AG09309 (cell line): ENCODE results near the gene MED13.

ENCODE experiments used
- DNase-seq: peaks from one replicate; pipeline ENCODE4 v3.0.0-alpha.2; 2010; ENCODE audit warnings: low read depth
- H3K4me3 ChIP-seq: 2 replicates; pipeline ENCODE4 v1.5.1; 2011; ENCODE audit warnings: mild to moderate bottlenecking, low read depth, low read length, moderate library complexity; ENCODE audit not compliant: control insufficient read depth
- CTCF ChIP-seq: IDR thresholded peaks from 2 replicates; pipeline ENCODE4 v1.5.1; 2011; ENCODE audit warnings: mild to moderate bottlenecking, low read depth, low read length, inconsistent platforms; ENCODE audit not compliant: insufficient read depth, control insufficient read depth; ENCODE audit errors: missing control alignments

MED13 gene

GRCh38 chr17:62067165-62068145, 2.4 kb upstream of the MED13 start:
- H3K4me3 ChIP-seq: no peak overlapping the region
- no peak for DNase-seq
- no peak for TF ChIP-seq CTCF

DNA sequence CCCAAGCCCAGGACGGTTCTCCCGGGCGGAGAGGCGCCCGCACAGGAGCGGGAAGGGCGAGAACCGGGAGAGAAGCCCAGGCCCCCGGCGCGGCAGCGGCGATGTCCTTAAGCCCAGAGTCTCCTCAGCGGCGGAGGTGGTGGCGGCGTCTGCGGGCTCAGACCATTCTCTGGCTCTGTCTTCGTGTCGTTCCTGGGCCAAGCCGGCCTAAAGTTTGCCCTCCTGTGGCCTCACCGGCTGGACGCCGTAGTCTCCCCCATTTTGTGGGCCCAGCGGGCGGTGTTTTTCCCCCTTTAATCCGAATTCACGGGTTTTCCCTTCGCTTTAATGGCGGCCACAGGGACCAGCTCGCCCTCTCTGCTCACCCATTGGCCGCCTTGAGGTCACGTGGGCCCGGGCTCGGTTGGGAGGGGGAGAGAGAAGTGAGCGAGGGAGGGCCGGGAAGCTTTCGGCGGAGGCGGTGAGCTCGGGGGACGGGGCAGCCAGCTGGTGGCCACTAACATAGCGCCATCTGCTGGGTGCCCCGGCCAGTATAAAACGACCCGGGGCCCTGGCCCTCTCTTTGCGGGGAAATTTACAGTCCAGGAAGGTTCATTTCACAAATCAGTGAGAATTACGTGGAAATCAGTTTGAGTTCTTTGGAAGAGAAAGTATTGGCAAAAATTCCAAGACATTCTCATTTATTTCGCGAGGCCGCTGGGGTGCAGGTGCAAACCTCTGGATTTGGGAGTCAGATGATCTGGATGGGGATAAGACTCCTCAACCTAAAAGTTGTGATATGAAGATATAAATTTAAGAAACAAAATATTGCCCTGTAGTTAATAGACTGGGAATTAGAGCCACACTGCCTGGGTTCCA, 762 bp upstream of the MED13 start:
- TF ChIP-seq CTCF: peak; percentile 92
- H3K4me3 ChIP-seq: peak overlapping the region; percentile 89
- DNase-seq: peak; percentile 86

GRCh38 chr17:62064029-62064790, 868 bp downstream of the MED13 start:
- no peak for TF ChIP-seq CTCF
- DNase-seq: no peak

DNA sequence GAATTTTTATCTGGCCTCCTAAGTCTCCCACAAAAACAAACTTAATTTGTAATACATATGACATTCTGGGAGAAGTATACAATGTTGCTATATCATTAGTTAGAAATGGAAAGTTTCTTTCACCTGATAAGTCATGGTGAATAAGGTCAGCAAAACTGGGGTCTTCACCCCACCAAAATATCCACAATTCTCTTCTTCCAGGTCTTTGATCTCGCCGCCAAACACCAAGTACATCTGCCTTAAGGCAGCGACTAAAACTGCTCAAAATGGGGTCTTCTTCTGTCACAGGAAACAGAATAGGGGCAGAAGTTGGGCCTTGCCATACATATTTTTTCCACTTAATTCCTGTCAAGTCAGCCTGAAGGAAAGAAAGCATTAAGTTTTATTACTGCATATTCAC, 2.1 kb downstream of the MED13 start:
- TF ChIP-seq CTCF: no peak
- no peak overlapping the region; the same call in 1 of the 2 replicates for H3K4me3 ChIP-seq

More at GRCh38 chr17:62064029-62064790, 868 bp downstream of the MED13 start:
- peak overlapping the region; percentile 89 for H3K4me3 ChIP-seq

GRCh38 chr17:62062302-62062701, 2.8 kb downstream of the MED13 start:
- DNase-seq: no peak
- no peak for TF ChIP-seq CTCF
- no peak overlapping the region for H3K4me3 ChIP-seq

More for the DNA sequence above, 2.1 kb downstream of the MED13 start:
- DNase-seq: no peak

DNA sequence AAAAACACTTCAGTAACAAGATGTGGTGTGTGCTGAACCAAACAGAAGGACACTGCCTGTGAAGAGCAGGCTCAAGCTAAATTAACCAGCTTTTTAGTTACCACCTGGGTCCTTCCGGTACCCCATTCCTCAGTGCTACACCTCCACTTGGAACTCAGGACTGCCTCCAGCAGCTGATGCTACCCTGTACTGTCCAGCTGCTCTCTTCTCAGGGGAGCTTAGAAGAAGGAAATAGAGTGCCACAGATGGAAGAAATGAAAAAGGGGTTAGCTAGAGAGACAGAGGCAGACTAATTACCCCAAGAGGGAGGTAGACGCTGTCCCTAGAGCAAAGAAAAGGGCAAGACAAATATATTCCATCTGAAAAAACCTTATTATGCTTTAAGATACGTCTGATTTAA, 5.7 kb downstream of the MED13 start:
- H3K4me3 ChIP-seq: no peak overlapping the region
- TF ChIP-seq CTCF: no peak
- DNase-seq: no peak
